Spleen (tissue), 11 donors: ENCODE results near the gene ZDHHC5. TPM values are rescaled to one million over a fixed set of nuclear protein-coding genes. Genes with fewer than 3 reads are reported as not detected.

Source experiments
- DNase-seq: peaks from one replicate; pipeline ENCODE4 v3.0.0-alpha.2; 2020
- H3K27ac ChIP-seq, 8 donors: fragments of 200-600 bp; sonication (generic) in 7 of 8; 1 replicate in 4 of 8; 2 replicates in 4 of 8; pipeline versions ENCODE4 v1.5.0 to v1.8.0; 2016 to 2021; ENCODE audit warnings: inconsistent platforms in 4 of 8, mild to moderate bottlenecking in 4 of 8, moderate library complexity in 1 of 8
- H3K27me3 ChIP-seq, 7 donors: fragments of 200-600 bp; sonication (generic) in 6 of 7; replicated peaks in 1 of 7; 1 replicate in 4 of 7; 2 replicates in 3 of 7; pipeline versions ENCODE4 v1.5.0 to v1.8.0; 2016 to 2021; ENCODE audit warnings: inconsistent platforms in 3 of 7, mild to moderate bottlenecking in 1 of 7
- H3K36me3 ChIP-seq, 6 donors: fragments of 200-600 bp; sonication (generic) in 5 of 6; 1 replicate in 4 of 6; 2 replicates in 2 of 6; pipeline versions ENCODE4 v1.5.0 to v1.8.0; 2016 to 2021; ENCODE audit warnings: inconsistent platforms in 2 of 6
- H3K4me1 ChIP-seq, 6 donors: fragments of 200-600 bp; sonication (generic) in 5 of 6; 1 replicate in 3 of 6; 2 replicates in 3 of 6; pipeline versions ENCODE4 v1.5.0 to v1.8.0; 2016 to 2021; ENCODE audit warnings: inconsistent platforms in 3 of 6
- H3K4me3 ChIP-seq, 8 donors: fragments of 200-600 bp; sonication (generic) in 7 of 8; 1 replicate in 4 of 8; 2 replicates in 4 of 8; pipeline versions ENCODE4 v1.5.0 to v1.8.0; 2016 to 2021; ENCODE audit warnings: inconsistent platforms in 4 of 8, mild to moderate bottlenecking in 4 of 8, moderate library complexity in 2 of 8
- H3K9me3 ChIP-seq, 8 donors: fragments of 200-600 bp; sonication (generic) in 7 of 8; 1 replicate in 4 of 8; 2 replicates in 4 of 8; pipeline versions ENCODE4 v1.5.0 to v1.8.0; 2016 to 2021; ENCODE audit warnings: inconsistent platforms in 4 of 8
- CTCF ChIP-seq, 11 experiments: fragments of 200-600 bp in 7 of 11; fragments of 450-650 bp in 4 of 11; sonication (generic) in 4 of 11; IDR thresholded peaks in 8 of 11; conservative IDR thresholded peaks in 3 of 11; 1 replicate in 7 of 11; 2 replicates in 4 of 11; pipeline versions ENCODE4 v1.4.0 to v1.8.0; 2016 to 2021; ENCODE audit warnings: antibody characterized with exemption in 11 of 11, inconsistent platforms in 4 of 11, mild to moderate bottlenecking in 1 of 11
- POLR2A ChIP-seq, 3 donors: fragments of 450-650 bp; IDR thresholded peaks; one replicate each; pipeline ENCODE4 v1.5.1; 2017; ENCODE audit warnings: antibody characterized with exemption in 3 of 3, mild to moderate bottlenecking in 1 of 3
- POLR2AphosphoS5 ChIP-seq, 3 donors: sonication (generic); formaldehyde crosslinking; IDR thresholded peaks; one replicate each; pipeline ENCODE4 v1.5.1; 2017; ENCODE audit warnings: antibody characterized with exemption in 3 of 3
- WGBS, 5 donors: extraction: QIAGEN DNeasy Blood & Tissue Kit in 3 of 5; methylation state at CpG; one replicate each; pipeline versions ENCODE4 v1.1.5 to v1.1.7; 2013 to 2018; 5-methylcytosine and 5-hydroxymethylcytosine counted together
- intact Hi-C: fragments of 100-400 bp; cut with DNase I; formaldehyde crosslinking; loops from one replicate; pipeline ENCODE4 v1.15.0; 2023; ENCODE audit warnings: low total_unique reads
- polyA plus RNA-seq, 3 donors: library from polyadenylated mRNA; stranded (reverse); fragments of 200-250 nt; gene quantifications; one replicate each; pipeline ENCODE4 v1.2.1, GENCODE V29; 2013
- total RNA-seq, 7 donors: library from RNA; depleted of rRNA in 3 of 7; stranded (reverse); fragments of >200 nt in 3 of 7; fragmentation: NEBNext Ultra II Directional in 4 of 7; extraction: Animal tissue kit (Norgen Biotek cat#: 25700) in 4 of 7; gene quantifications; one replicate each; pipeline versions ENCODE4 v1.1.0 to v1.2.1, GENCODE V29; 2016 to 2021
- donor health status: healthy with polysubstance abuse.
- donor health status: DM: no; HTN: no; CAD: no; lungs with moderate emphysema.
- donor health status: DM: no; HTN: no; CAD: no.
- donor health status: Bipolar disorder and iron deficiency.
- donor health status: healthy.
- donor health status: DM: no; HTN: no; CAD: no.
- donor health status: DM: yes; HTN: yes; CAD: no.

ZDHHC5 gene
- total and polyA plus RNA-seq, 10 donors, result 14.0 to 58.0 (median 48.8) TPM

GRCh38 chr11:57622263-57622662 lies 45.7 kb upstream of the ZDHHC5 start:
- Histone ChIP-seq H3K4me1 (no peaks in the 10 kb centered on the region), H3K4me3 (no peak overlapping the region), H3K27ac (no peak overlapping the region), H3K36me3 (peaks cover 0 to 9% (median 0%) of the 10 kb centered on the region in 6 donors), H3K9me3 (peaks cover 0 to 25% (median 17%) of the 10 kb centered on the region in 8 donors), H3K27me3 (no peaks in the 10 kb centered on the region)
- WGBS, 5 donors, result 61 to 85% (median 63%) methylated on average over 3 of the region's 3 CpGs
- intact Hi-C loops, result no loop called here
- DNase-seq, result peak; percentile 2
- no peak for TF ChIP-seq POLR2A (IDR thresholded peaks at IDR 0.05)
- TF ChIP-seq CTCF (IDR thresholded peaks at IDR 0.05 in 8 of 11, conservative IDR thresholded peaks at IDR 0.05 in 3 of 11), result no peak
- no peak for TF ChIP-seq POLR2AphosphoS5 (IDR thresholded peaks at IDR 0.05)

GRCh38 chr11:57624864-57625263 lies 43.0 kb upstream of the ZDHHC5 start:
- no peak overlapping the region for H3K27ac ChIP-seq
- 87 to 93% (median 91%) methylated on average over 2 of the region's 2 CpGs for WGBS, 5 donors

GRCh38 chr11:57626895-57627294 lies 41.0 kb upstream of the ZDHHC5 start:
- no peaks in the 10 kb centered on the region for H3K9me3 ChIP-seq
- no peak overlapping the region for H3K27ac ChIP-seq
- 64 to 83% (median 77%) methylated on average over 1 of the region's 1 CpG for WGBS, 5 donors
- no peak overlapping the region for H3K4me3 ChIP-seq
- no peaks in the 10 kb centered on the region for H3K36me3 ChIP-seq
- intact Hi-C loops, result no loop called here
- TF ChIP-seq POLR2AphosphoS5 (IDR thresholded peaks at IDR 0.05), result no peak
- TF ChIP-seq CTCF (IDR thresholded peaks at IDR 0.05 in 8 of 11, conservative IDR thresholded peaks at IDR 0.05 in 3 of 11), result no peak
- no peak for TF ChIP-seq POLR2A (IDR thresholded peaks at IDR 0.05)
- DNase-seq, result no peak
- peaks cover 0 to 7% (median 0%) of the 10 kb centered on the region in 7 donors for H3K27me3 ChIP-seq
- H3K4me1 ChIP-seq, result no peaks in the 10 kb centered on the region

More at GRCh38 chr11:57624864-57625263, 43.0 kb upstream of the ZDHHC5 start:
- no peaks in the 10 kb centered on the region for H3K4me1 ChIP-seq
- TF ChIP-seq POLR2AphosphoS5 (IDR thresholded peaks at IDR 0.05), result no peak
- TF ChIP-seq CTCF (IDR thresholded peaks at IDR 0.05 in 8 of 11, conservative IDR thresholded peaks at IDR 0.05 in 3 of 11), result no peak
- no peak for TF ChIP-seq POLR2A (IDR thresholded peaks at IDR 0.05)
- no peaks in the 10 kb centered on the region for H3K27me3 ChIP-seq
- no peak overlapping the region for H3K4me3 ChIP-seq
- peaks cover 0 to 13% (median 7%) of the 10 kb centered on the region in 8 donors for H3K9me3 ChIP-seq
- intact Hi-C loops, result no loop called here
- peaks cover 0 to 2% (median 0%) of the 10 kb centered on the region in 6 donors for H3K36me3 ChIP-seq
- no peak for DNase-seq

GRCh38 chr11:57630171-57630570 lies 37.7 kb upstream of the ZDHHC5 start:
- no peaks in the 10 kb centered on the region for H3K4me1 ChIP-seq

More at GRCh38 chr11:57630171-57630570, 37.7 kb upstream of the ZDHHC5 start:
- Histone ChIP-seq H3K27me3 (peaks cover 0 to 39% (median 0%) of the 10 kb centered on the region in 7 donors), H3K4me3 (no peak overlapping the region), H3K27ac (no peak overlapping the region), H3K36me3 (no peaks in the 10 kb centered on the region), H3K9me3 (no peaks in the 10 kb centered on the region)
- DNase-seq, result no peak
- intact Hi-C loops, result no loop called here
- no peak for TF ChIP-seq POLR2AphosphoS5 (IDR thresholded peaks at IDR 0.05)
- TF ChIP-seq POLR2A (IDR thresholded peaks at IDR 0.05), result no peak
- TF ChIP-seq CTCF (IDR thresholded peaks at IDR 0.05 in 8 of 11, conservative IDR thresholded peaks at IDR 0.05 in 3 of 11), result no peak
- 46 to 84% (median 56%) methylated on average over 2 of the region's 2 CpGs for WGBS, 5 donors
